Subcutaneous abdominal adipose tissue (tissue), 5 donors: ENCODE data around the gene CLPTM1L.
"Not testable (repeated sequence)": the region's sequence is repeated elsewhere in the genome, so short reads cannot be mapped to it uniquely, and the experiment has no call there.

ENCODE experiments used
- H3K27ac ChIP-seq: one replicate; pipeline ENCODE4 v1.7.0; 2013; ENCODE audit warnings: low read depth, mild to moderate bottlenecking, inconsistent platforms, low read length, moderate library complexity
- H3K27me3 ChIP-seq, 5 donors: one replicate each; pipeline ENCODE4 v1.7.0; 2013; ENCODE audit warnings: low read length in 5 of 5, inconsistent platforms in 1 of 5; ENCODE audit not compliant: control insufficient read depth in 5 of 5, insufficient read depth in 4 of 5
- H3K36me3 ChIP-seq, 5 donors: one replicate each; pipeline ENCODE4 v1.7.0; 2013; ENCODE audit warnings: low read length in 5 of 5; ENCODE audit not compliant: control insufficient read depth in 5 of 5, insufficient read depth in 5 of 5
- H3K4me1 ChIP-seq, 5 donors: one replicate each; pipeline ENCODE4 v1.7.0; 2013; ENCODE audit warnings: low read length in 5 of 5, mild to moderate bottlenecking in 3 of 5, moderate library complexity in 1 of 5; ENCODE audit not compliant: control insufficient read depth in 5 of 5, insufficient read depth in 5 of 5
- H3K4me3 ChIP-seq, 5 donors: one replicate each; pipeline ENCODE4 v1.7.0; 2013; ENCODE audit warnings: low read length in 5 of 5, low read depth in 1 of 5
- H3K9ac ChIP-seq, 5 donors: one replicate each; pipeline ENCODE4 v1.7.0; 2013; ENCODE audit warnings: low read length in 5 of 5, mild to moderate bottlenecking in 4 of 5, moderate library complexity in 3 of 5
- H3K9me3 ChIP-seq, 5 donors: one replicate each; pipeline ENCODE4 v1.7.0; 2013; ENCODE audit warnings: low read length in 5 of 5; ENCODE audit not compliant: control insufficient read depth in 5 of 5
- donor health status: healthy.
- donor health status: healthy.
- donor health status: healthy.
- donor health status: healthy.
- donor health status: healthy.

The CLPTM1L gene

DNA sequence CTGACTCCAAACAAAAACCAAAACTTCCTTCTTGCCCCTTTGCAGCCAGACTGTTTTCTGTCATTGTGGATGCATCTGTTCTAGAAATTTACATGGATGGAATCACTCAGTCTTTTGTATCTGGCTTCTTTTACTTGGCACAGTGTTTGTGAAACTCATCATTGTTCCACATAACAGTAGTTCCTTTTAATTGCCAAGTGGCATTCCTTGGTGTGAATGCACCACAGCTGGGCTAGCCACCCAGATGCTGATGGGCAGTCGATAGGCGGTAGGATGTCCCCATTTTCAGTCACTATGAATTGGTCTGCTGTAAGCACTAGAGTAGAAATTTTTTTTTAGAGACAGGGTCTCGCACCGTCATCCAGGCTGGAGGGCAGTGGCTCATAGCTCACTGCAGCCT, 6.3 kb upstream of the CLPTM1L start:
- H3K4me3 ChIP-seq: no peak overlapping the region
- no peak overlapping the region for H3K9ac ChIP-seq
- H3K36me3 ChIP-seq: no peaks in the 10 kb centered on the region
- H3K27ac ChIP-seq: no peak overlapping the region
- H3K9me3 ChIP-seq: no peaks in the 10 kb centered on the region
- peaks cover 0 to 2% (median 1%) of the 10 kb centered on the region in 5 donors for H3K4me1 ChIP-seq
- H3K27me3 ChIP-seq: peaks cover 0 to 6% (median 3%) of the 10 kb centered on the region in 5 donors

DNA sequence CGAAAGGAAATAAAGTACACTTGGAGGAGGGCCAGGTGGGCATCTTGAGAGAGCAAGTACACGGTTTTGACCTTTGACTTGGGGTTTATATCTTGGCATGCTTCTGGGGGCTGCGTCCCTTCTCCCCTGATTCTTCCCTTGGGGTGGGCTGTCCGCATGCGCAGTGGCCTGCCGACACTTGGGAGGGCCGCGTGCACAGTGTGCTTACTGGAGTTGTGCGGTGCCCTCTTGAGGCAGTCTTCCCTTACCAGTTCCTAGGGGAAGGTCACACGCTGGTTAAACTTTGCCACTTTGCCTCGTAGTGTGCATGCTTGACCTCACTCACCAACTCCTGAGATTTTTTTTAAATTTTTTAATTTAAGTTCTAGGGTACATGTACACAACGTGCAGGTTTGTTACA, 4.3 kb upstream of the CLPTM1L start:
- H3K4me3 ChIP-seq: no peak overlapping the region
- H3K36me3 ChIP-seq: no peaks in the 10 kb centered on the region
- H3K27me3 ChIP-seq: peaks cover 0 to 3% (median 0%) of the 10 kb centered on the region in 5 donors
- no peak overlapping the region for H3K9ac ChIP-seq
- H3K27ac ChIP-seq: no peak overlapping the region
- peaks cover 0 to 16% (median 12%) of the 10 kb centered on the region in 5 donors for H3K4me1 ChIP-seq
- no peaks in the 10 kb centered on the region for H3K9me3 ChIP-seq

DNA sequence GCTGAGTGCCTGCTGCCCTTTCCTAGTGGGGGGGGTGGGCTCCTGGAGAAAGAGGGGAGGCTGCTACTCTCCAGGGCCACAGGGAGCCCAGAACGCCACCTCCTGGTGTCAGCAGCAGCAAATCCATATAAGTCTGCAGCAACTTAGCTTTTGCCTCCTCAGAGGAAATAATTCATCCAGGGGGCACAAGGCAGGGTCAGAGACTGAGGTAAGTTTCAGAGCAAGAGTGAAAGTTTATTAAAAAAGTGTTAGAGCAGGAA, 4.0 kb upstream of the CLPTM1L start:
- H3K9me3 ChIP-seq: no peaks in the 10 kb centered on the region
- H3K4me1 ChIP-seq: peaks cover 3 to 19% (median 16%) of the 10 kb centered on the region in 5 donors
- H3K36me3 ChIP-seq: no peaks in the 10 kb centered on the region
- H3K9ac ChIP-seq: no peak overlapping the region
- H3K4me3 ChIP-seq: no peak overlapping the region
- peaks cover 0 to 3% (median 0%) of the 10 kb centered on the region in 5 donors for H3K27me3 ChIP-seq
- H3K27ac ChIP-seq: no peak overlapping the region

DNA sequence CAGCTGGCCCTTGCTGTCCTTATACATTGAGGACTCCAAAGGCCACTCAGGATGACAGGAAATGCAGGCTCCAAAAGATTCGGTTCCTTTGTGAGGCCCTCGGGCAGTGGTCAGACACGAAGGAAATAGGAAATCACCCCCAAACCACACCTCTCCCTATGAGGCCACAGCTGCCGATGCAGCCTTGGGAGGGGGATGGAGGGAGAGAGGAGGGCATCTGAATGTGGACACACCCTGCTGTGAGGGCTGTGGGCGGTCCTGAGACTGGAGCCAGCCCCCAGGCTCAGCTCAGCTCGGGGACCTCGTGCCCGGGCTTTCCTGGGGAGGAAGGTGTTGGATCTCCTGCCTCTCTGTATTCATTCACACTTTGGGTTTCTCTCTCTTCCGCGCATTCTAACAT, 2.7 kb upstream of the CLPTM1L start:
- Histone ChIP-seq H3K27ac (no peak overlapping the region), H3K9ac (no peak overlapping the region), H3K9me3 (no peaks in the 10 kb centered on the region), H3K36me3 (peaks cover 0 to 4% (median under 1%) of the 10 kb centered on the region in 5 donors), H3K4me3 (no peak overlapping the region), H3K4me1 (peaks cover 4 to 29% (median 26%) of the 10 kb centered on the region in 5 donors), H3K27me3 (no peaks in the 10 kb centered on the region)

DNA sequence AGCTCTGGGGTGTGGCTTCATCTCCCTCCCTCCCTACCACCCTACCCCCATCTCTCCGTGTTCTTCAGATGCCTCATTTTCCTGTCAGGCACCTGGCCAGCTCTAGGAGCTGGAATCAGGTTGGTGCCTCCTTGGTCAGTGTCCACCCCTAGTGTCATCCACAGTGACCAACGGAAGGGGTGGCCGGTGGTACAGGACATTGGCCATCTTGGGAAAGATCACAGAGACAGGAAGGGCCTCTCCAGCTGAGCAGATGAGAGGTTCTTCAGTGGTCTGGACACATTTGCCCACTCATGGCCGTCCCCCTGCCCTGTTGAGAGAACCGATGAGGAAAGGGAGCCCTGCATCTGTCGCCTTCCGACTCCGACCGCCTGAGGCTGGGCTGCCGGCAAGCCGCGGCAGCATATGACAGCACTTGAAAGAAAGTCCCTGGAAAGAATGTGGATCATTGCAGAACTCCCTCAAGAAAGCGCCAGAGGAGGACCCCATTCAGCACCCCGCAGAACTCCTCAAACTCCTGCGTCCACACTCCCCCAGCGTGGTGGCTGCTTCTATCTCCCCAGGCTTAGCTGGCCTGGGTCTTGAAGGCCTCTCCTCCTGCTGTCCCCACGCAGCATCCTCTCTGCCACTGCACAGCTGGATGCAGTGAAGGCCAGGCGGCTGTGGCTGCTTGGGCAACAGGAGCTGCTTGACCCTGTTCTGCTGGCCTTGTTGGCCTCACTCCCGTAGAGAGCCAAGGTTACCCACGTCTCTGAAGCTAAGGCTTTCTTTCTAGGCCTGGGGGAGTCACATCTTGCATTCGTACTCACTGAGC, 1.9 kb upstream of the CLPTM1L start:
- peaks cover 4 to 33% (median 26%) of the 10 kb centered on the region in 5 donors for H3K4me1 ChIP-seq
- peaks cover 0 to 11% (median 8%) of the 10 kb centered on the region in 5 donors for H3K36me3 ChIP-seq
- H3K9ac ChIP-seq: no peak overlapping the region
- no peaks in the 10 kb centered on the region for H3K9me3 ChIP-seq
- H3K4me3 ChIP-seq: no peak overlapping the region
- no peak overlapping the region for H3K27ac ChIP-seq
- H3K27me3 ChIP-seq: no peaks in the 10 kb centered on the region

DNA sequence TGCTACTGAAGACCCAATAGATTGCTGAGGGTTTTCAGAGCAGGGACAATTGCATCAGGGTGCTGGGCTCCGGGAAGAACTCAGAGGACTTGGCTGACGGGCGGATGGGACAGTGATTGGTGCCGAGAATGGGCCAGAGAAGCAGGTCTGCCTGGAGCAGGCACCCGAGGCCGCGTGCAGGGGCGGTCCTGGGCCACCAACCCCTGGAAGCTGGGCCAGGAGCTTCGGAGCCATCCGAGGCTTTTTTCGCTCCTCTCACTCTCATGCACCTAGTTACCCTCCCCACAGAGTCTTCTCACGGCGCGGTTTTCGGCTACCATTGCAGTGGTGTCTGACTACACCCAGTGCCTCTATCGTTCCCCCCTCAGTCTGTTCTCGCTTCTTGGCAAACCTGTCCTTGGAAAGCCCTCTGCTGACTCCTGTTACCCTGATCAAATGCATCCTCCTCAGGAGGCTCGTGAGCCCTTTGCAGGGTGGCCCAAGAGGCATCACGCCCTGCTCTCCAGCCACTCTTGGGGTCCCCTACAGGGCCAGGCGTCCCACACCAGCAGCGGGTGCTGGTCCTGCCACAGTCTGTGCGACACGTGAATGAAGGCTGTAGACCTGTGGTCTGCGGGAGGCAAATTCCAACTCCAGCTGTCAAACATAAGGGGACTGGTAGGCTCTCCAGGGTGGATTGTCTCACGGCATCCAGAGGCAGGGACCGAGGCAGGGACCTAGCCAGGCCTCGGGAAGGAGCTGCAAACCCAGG, 1.2 kb upstream of the CLPTM1L start:
- Histone ChIP-seq H3K27me3 (no peaks in the 10 kb centered on the region), H3K4me1 (peaks cover 4 to 33% (median 26%) of the 10 kb centered on the region in 5 donors), H3K36me3 (peaks cover 0 to 19% (median 15%) of the 10 kb centered on the region in 5 donors), H3K27ac (no peak overlapping the region), H3K9me3 (no peaks in the 10 kb centered on the region), H3K9ac (peak overlapping the region; percentile 44 to 98 (median 94)), H3K4me3 (peak overlapping the region; percentile 57 to 92 (median 91))

DNA sequence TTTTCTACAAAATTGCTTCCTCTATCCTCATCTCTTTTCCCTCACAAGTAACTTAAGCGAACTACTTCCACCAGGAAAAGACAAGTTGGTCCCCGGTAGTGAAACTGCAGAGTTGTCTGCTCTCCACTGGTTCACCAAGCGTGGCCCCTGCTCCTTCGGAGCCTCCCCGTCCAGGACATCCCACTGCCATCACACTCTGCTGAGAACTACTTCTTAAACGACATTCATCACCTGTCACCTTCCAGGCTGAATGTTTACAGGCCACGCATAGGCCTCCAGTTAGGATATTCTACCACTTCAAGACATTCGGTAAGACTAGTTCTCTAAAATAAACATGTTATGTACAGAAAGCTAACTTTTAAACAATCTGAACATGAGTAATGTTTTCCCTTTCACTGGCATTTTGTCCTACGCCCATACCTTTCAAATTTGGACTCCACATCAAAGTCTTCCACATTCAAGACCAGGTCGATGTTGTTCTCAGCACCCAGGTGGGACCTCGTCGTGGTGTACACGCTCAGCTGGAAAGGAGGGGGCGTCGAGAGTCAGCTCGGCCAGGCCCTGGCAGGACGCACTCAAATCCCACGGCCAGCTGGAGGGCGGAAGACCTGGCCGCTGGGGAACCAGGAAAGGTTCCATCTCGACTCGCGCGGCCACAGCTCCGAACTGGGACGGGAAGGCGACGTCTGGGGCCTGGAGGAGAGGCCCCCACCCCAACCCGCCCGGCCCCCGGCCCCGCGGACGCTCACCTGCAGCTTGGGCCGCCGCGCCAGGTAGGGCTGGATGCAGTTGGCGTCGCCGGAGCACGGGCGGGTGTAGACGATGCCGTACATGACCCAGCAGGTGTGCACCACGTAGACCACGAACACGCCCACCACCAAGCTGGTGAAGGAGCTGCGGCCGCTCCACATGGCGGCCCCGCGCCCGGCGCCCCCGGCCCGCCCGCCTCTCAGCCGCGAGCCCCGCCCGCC, 683 bp downstream of the CLPTM1L start:
- peaks cover 4 to 33% (median 26%) of the 10 kb centered on the region in 5 donors for H3K4me1 ChIP-seq
- H3K27me3 ChIP-seq: no peaks in the 10 kb centered on the region
- H3K9ac ChIP-seq: peak overlapping the region; percentile 48 to 94 (median 82)
- no peaks in the 10 kb centered on the region for H3K9me3 ChIP-seq
- H3K36me3 ChIP-seq: peaks cover 0 to 35% (median 28%) of the 10 kb centered on the region in 5 donors
- peak overlapping the region; percentile 4 for H3K27ac ChIP-seq
- peak overlapping the region; percentile 67 to 92 (median 85) for H3K4me3 ChIP-seq

DNA sequence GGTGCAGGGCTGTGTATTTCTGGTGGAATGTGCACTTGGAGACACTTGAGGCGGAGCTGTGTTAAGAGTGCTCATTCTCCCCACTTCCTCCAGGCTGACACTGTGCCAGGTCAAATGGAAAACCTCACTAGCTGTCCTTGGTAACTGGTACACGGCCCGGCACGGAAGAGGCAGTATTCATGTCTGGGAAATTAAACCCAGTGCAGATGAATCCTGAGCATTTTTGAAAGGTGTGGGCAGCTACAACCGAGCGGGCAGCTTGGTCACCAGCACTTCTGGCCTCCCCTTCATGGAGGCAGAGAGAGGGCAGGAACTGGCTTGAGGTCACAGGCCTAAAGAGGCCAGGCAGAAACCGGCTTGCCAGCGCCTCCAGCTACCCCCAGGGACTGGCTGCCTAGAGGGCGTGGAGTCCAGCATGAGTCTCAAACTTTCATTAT, 1.6 kb downstream of the CLPTM1L start:
- H3K36me3 ChIP-seq: peaks cover 0 to 44% (median 36%) of the 10 kb centered on the region in 5 donors
- peak overlapping the region in 4 of 5 donors; percentile 2 to 36 (median 20) for H3K4me3 ChIP-seq
- H3K27me3 ChIP-seq: no peaks in the 10 kb centered on the region
- no peaks in the 10 kb centered on the region for H3K9me3 ChIP-seq
- H3K9ac ChIP-seq: peak overlapping the region in 4 of 5 donors; percentile 48 to 94 (median 80)
- peaks cover 4 to 33% (median 26%) of the 10 kb centered on the region in 5 donors for H3K4me1 ChIP-seq
- peak overlapping the region; percentile 4 for H3K27ac ChIP-seq

DNA sequence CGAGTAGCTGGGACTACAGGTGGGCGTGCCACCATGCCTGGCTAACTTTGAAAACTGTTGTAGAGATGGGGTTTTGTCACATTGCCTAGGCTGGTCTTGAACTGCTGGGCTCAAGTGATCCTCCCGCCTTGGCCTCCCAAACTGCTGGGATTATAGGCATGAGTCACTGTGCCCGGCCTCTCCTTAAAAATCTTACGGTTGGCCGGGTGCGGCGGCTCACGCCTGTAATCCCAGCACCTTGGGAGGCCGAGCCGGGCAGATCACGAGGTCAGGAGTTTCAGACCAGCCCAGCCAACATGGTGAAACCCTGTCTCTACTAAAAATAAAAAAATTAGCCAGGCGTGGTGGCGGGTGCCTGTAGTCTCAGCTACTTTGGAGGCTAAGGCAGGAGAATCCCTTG, 2.2 kb downstream of the CLPTM1L start:
- not testable (repeated sequence) for H3K4me3 ChIP-seq, H3K9ac ChIP-seq, H3K27ac ChIP-seq, H3K9me3 ChIP-seq, H3K27me3 ChIP-seq
- peaks cover 4 to 33% (median 26%) of the 10 kb centered on the region in 5 donors for H3K4me1 ChIP-seq
- peaks cover 0 to 50% (median 42%) of the 10 kb centered on the region in 5 donors for H3K36me3 ChIP-seq
